ENCODE data around the gene LRBA.

The LRBA gene

DNA sequence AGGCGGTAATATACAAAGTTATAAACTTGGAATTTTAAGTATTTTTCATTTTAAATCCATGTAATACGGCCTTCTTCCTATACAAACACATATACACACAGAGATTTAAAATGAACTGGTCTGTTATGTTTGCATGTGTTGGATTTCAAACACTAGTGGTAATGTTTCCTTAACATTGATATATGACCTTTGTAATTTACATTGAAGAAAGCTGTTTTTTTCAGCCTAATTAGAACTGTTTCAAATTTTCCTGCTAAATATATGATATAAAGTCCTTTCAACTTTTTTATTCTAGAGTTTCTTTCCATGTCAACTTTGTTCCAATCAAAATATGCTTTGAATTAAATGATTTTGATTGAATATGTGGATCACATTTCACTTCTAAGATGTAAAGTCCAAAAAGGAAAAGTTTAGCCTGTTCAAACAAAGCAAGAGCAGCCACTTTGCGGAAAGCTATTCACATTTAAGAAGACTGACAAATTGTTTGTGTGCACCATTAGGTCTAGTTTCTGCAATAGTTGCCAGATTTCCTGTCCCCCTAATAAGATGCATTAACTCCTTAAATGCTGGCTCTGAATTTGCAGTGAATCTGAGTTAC lies 659.1 kb downstream of the LRBA start:
- no peak overlapping the region for H3K27ac Mint-ChIP-seq
- H3K4me1 Mint-ChIP-seq (ENCODE audit: low read depth), result no peaks in the 10 kb centered on the region
- H3K4me3 Mint-ChIP-seq, result no peak overlapping the region
- H3K27me3 Mint-ChIP-seq, result no peaks in the 10 kb centered on the region
- no peaks in the 10 kb centered on the region for H3K36me3 Mint-ChIP-seq (ENCODE audit: low read depth)
- H3K9me3 Mint-ChIP-seq, result no peaks in the 10 kb centered on the region

DNA sequence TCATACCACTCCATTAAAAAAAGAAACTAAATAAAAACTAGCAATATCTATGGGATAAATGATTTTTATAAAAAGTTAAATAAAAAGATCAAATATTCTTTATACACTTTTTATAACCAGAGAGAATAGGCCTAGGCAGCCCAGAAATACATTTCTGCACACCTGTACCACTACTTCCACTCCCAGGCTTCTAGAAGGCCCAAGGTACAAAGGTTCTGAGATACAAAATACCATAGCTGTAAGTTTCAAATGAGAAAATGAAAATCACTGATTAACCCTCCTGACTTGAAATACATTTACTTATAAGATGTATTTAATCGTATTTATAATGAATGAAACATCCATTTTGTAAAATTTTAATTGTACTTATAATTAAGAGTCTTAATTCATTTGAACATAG lies 659.7 kb downstream of the LRBA start:
- H3K27ac Mint-ChIP-seq, result no peak overlapping the region

DNA sequence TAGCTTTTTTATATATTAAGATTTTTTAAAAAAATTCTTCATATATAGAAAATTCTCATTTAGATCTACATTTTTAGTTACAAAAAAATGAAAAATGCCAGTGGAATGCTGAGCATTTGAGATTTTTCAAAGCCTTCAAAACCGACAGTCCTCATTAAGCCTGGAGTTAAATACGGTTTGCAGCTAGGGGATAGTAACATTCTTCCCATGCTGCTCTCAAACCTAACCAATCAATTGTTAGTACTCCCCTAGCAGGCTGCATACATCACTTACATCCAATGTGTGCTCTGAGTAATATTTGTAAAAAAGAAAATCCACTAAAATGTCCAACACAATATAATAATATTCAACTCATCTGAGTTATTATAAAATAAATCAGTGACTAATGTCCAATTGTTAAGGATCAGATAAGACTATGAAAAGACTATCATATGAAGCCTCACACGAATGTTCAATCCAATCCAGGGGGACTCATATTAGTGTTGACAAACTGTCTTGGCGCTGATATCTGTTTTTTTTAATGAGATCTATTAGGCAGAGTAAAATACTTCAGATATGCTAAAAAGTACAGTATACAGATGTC lies 660.8 kb downstream of the LRBA start:
- no peak overlapping the region for H3K4me3 Mint-ChIP-seq

More for the DNA sequence above, 659.7 kb downstream of the LRBA start:
- Mint-ChIP-seq H3K36me3 (ENCODE audit: low read depth) (no peaks in the 10 kb centered on the region), H3K4me3 (no peak overlapping the region), H3K4me1 (ENCODE audit: low read depth) (no peaks in the 10 kb centered on the region), H3K9me3 (no peaks in the 10 kb centered on the region), H3K27me3 (no peaks in the 10 kb centered on the region)

DNA sequence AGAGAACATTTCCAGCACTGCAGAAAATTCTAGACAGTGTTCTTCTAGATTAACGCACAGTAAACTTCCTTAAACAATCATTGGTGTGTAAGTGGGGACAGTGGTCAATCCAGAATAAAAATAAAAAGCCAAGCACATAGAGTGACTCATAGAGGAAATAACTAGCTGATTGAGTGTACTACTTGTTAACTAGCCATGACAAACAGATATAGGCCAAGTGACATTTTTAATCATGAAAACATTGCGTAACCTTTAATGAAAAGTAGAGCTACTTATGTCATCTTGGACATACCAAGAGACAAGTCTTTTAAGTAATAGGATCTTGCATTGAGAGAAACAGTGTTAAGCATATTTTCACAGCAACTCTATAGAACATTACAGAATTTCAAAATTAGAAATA lies 667.0 kb downstream of the LRBA start:
- Mint-ChIP-seq H3K36me3 (ENCODE audit: low read depth) (peaks cover 31% of the 10 kb centered on the region), H3K4me1 (ENCODE audit: low read depth) (no peaks in the 10 kb centered on the region), H3K27me3 (no peaks in the 10 kb centered on the region), H3K4me3 (no peak overlapping the region), H3K9me3 (no peaks in the 10 kb centered on the region), H3K27ac (no peak overlapping the region)

More for the DNA sequence above, 660.8 kb downstream of the LRBA start:
- no peaks in the 10 kb centered on the region for H3K27me3 Mint-ChIP-seq
- no peak overlapping the region for H3K27ac Mint-ChIP-seq
- H3K9me3 Mint-ChIP-seq, result no peaks in the 10 kb centered on the region
- H3K4me1 Mint-ChIP-seq (ENCODE audit: low read depth), result no peaks in the 10 kb centered on the region
- peaks cover 5% of the 10 kb centered on the region for H3K36me3 Mint-ChIP-seq (ENCODE audit: low read depth)

DNA sequence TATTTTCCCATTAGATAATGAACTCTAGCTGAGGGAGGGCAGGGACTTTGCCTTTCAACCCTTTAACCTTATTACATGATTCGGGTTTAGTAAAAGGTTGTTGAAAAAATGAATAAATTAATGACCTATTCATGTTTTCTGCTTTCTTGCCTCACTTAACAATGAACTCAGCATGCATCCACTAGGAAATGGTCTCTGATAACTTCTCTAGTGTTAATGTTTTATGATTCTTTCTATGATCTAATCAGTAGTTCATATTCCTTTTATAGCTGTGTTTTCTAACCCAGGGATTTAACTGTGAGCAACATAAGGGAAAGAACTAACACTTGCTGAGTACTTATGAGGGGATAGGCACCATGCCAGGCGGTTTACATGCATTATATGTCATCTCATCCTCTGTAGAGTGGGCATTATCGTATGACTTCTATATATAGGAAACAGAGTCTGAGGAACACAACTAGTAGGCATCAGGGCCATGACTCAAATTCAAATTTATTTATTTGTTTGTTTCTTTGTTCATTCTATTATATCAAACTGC lies 669.8 kb downstream of the LRBA start:
- Mint-ChIP-seq H3K4me3 (no peak overlapping the region), H3K4me1 (ENCODE audit: low read depth) (no peaks in the 10 kb centered on the region), H3K27me3 (no peaks in the 10 kb centered on the region), H3K27ac (no peak overlapping the region), H3K9me3 (no peaks in the 10 kb centered on the region), H3K36me3 (ENCODE audit: low read depth) (peaks cover 45% of the 10 kb centered on the region)

DNA sequence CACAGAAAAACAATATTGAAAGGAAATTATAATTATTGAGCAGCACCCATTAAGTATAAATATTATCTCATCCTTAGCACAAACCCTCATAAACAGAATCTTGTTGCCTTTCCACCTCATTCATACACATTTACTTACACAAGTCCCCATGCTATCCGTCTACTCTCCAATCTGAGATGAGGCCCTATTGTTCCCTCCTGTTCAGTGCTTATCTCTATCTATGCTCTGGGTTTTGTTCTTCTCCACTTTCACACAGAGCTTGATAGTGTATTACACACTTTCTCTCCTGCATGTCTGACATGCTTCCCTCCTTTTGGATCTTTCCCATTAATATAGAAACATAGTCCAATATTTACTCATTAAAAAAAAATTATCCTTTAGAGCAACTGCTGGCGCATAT lies 671.3 kb downstream of the LRBA start:
- Mint-ChIP-seq H3K36me3 (ENCODE audit: low read depth) (peaks cover 41% of the 10 kb centered on the region), H3K9me3 (no peaks in the 10 kb centered on the region), H3K27me3 (no peaks in the 10 kb centered on the region), H3K27ac (no peak overlapping the region), H3K4me3 (no peak overlapping the region), H3K4me1 (ENCODE audit: low read depth) (no peaks in the 10 kb centered on the region)

DNA sequence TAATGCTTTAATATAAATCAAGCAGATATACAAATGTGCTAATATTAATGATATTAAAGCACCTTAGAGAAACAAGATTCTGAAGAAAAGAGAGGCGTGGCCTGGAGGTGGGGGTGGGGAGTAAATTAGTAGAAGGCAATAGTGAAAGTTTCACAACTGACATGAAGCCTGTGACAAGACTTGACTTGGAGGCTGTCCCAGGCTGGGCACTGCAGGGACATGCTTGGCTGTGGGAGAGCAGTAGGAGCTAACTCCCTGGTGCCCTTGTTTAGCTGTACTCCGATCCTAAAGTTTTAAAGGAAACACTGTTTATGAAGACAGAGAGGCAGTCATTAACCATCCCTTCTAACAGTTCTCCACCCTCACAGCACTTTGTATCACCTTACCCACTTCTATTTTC lies 672.1 kb downstream of the LRBA start:
- Mint-ChIP-seq H3K27ac (no peak overlapping the region), H3K27me3 (no peaks in the 10 kb centered on the region), H3K4me1 (ENCODE audit: low read depth) (no peaks in the 10 kb centered on the region), H3K36me3 (ENCODE audit: low read depth) (peaks cover 32% of the 10 kb centered on the region), H3K9me3 (no peaks in the 10 kb centered on the region), H3K4me3 (no peak overlapping the region)

DNA sequence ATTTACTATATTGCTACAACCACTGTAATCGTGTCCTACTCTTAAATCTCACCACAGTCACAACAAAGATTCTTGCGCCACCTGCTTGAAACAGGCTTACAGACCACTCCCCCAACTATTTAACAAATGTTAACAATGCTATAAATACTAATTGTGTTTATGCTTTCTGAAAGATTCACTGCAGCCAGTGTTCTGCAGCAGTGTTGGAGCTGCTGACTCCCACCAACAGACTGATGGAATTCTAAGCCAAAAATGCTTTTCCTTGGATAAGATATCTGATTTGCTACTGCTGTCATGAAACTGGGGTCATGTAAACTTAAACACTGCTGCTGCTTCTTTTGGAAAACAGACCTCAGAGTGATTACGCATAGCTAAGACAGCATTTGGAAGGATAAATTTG lies 677.4 kb downstream of the LRBA start:
- Mint-ChIP-seq H3K4me1 (ENCODE audit: low read depth) (no peaks in the 10 kb centered on the region), H3K27ac (no peak overlapping the region), H3K36me3 (ENCODE audit: low read depth) (peaks cover 29% of the 10 kb centered on the region), H3K9me3 (no peaks in the 10 kb centered on the region), H3K27me3 (no peaks in the 10 kb centered on the region), H3K4me3 (no peak overlapping the region)

DNA sequence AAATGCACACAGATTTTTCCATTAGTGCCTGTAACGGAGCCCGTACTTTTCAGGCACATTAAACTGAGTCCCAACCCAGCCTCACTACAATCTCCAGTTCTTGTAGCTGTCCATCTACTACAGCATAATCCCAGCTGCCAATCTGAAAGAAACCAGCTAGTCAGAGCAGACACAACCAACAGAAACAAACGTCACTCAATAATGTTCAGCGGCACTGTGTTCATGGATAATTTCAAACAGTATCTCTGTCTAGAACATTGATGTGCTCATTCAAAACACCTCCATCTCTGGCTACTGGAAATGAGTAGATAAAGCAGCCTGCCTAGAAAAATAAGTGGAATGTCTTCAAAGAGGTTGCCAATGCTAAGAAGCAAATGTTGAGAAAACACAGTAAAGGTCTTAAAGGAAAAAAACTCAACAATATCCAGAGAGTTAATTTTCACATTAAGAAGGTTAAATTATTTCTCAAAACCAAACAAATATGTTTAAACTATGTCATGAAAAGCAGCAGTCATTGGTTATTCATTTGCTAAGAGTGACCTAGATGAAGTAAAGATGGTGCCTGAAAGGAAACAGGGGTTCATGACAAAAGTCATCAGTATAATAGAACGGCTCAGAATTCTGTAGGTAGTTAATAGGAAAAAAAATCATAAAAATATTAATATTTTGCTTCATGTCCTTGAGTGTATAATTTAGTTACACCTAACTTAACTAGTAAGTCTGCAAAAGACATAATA lies 678.2 kb downstream of the LRBA start:
- Mint-ChIP-seq H3K9me3 (no peaks in the 10 kb centered on the region), H3K27ac (no peak overlapping the region), H3K4me3 (no peak overlapping the region), H3K27me3 (no peaks in the 10 kb centered on the region), H3K4me1 (ENCODE audit: low read depth) (no peaks in the 10 kb centered on the region), H3K36me3 (ENCODE audit: low read depth) (peaks cover 25% of the 10 kb centered on the region)

DNA sequence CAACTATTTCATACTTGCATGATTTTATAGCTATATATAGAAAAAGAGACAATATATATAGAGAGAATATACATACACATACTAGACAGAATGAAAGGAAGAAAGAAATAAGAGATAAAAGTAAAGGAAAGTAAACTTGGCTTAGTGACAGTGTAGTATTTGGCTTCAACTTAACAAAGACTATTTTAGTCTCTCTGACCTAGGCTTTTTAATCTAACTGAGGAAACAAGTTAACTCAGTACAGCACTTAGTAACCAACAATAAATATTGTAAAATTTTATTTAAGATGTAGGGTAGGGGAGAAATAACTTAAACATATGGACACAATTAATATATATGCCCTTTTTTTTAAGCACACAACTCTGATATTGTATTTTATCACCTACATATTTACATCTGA lies 682.1 kb downstream of the LRBA start:
- Mint-ChIP-seq H3K36me3 (ENCODE audit: low read depth) (peaks cover 12% of the 10 kb centered on the region), H3K27ac (no peak overlapping the region), H3K4me1 (ENCODE audit: low read depth) (no peaks in the 10 kb centered on the region), H3K9me3 (no peaks in the 10 kb centered on the region), H3K27me3 (no peaks in the 10 kb centered on the region), H3K4me3 (no peak overlapping the region)

DNA sequence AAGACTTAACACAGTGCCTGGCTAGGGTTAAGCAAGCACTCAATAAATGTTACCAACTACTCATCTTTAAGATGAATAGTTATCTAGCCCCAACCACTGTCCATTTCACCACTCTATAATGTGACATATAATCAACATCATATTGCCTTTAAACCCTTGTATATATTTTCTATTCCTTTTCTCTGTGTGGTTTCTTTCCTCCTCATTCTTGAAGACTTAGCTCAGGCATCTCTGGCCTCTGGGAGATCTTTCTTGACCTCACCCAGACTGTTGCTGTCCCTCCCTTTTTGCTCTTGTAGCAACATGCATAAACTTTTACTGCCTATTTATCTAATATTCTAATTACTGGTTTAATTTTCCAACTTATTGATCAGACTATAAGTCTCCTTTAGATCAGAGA lies 683.0 kb downstream of the LRBA start:
- Mint-ChIP-seq H3K4me3 (no peak overlapping the region), H3K4me1 (ENCODE audit: low read depth) (no peaks in the 10 kb centered on the region), H3K27me3 (no peaks in the 10 kb centered on the region), H3K36me3 (ENCODE audit: low read depth) (peaks cover 7% of the 10 kb centered on the region), H3K27ac (no peak overlapping the region), H3K9me3 (no peaks in the 10 kb centered on the region)

DNA sequence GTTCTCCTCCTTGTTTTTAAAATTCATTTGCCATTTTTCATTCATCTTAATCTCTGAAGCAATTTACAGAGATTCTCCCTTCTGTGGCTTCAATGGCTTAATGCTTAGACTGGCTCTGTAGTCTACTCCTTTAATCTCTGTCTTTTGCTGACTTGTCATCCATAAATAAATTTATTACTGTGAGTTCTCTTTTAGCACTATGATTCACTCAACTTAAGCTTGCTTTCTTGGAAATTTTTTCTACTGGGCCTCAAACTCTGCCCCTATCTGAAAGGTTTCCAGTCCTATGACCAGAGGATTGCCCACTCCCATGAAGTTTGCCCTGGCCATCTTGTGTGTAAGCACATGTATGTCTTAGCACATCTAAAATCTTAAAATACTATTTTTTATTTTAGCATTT lies 685.7 kb downstream of the LRBA start:
- H3K36me3 Mint-ChIP-seq (ENCODE audit: low read depth), result peaks cover 16% of the 10 kb centered on the region
- H3K27me3 Mint-ChIP-seq, result no peaks in the 10 kb centered on the region
- no peaks in the 10 kb centered on the region for H3K9me3 Mint-ChIP-seq
- H3K27ac Mint-ChIP-seq, result no peak overlapping the region
- no peak overlapping the region for H3K4me3 Mint-ChIP-seq
- no peaks in the 10 kb centered on the region for H3K4me1 Mint-ChIP-seq (ENCODE audit: low read depth)

DNA sequence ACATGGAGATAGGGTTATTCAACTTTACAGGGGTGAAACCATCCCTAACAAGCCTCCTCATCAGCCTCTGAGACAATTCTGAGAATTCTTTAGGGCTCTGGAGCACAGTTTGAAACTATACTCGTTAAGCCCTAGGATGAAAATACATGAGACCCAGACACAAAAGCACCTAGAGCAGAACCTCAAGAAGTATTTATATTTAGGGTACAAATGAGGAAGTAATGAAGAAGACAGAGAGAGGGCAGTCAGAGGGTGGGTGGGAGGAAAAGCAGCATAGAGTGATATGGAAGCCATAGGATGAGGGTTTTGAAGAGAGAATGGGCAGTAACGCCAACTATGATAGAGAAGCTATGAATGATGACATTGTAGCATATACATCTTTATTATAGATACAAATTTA lies 686.6 kb downstream of the LRBA start:
- peaks cover 21% of the 10 kb centered on the region for H3K36me3 Mint-ChIP-seq (ENCODE audit: low read depth)
- no peaks in the 10 kb centered on the region for H3K27me3 Mint-ChIP-seq
- no peak overlapping the region for H3K4me3 Mint-ChIP-seq
- no peak overlapping the region for H3K27ac Mint-ChIP-seq
- no peaks in the 10 kb centered on the region for H3K4me1 Mint-ChIP-seq (ENCODE audit: low read depth)
- H3K9me3 Mint-ChIP-seq, result no peaks in the 10 kb centered on the region

DNA sequence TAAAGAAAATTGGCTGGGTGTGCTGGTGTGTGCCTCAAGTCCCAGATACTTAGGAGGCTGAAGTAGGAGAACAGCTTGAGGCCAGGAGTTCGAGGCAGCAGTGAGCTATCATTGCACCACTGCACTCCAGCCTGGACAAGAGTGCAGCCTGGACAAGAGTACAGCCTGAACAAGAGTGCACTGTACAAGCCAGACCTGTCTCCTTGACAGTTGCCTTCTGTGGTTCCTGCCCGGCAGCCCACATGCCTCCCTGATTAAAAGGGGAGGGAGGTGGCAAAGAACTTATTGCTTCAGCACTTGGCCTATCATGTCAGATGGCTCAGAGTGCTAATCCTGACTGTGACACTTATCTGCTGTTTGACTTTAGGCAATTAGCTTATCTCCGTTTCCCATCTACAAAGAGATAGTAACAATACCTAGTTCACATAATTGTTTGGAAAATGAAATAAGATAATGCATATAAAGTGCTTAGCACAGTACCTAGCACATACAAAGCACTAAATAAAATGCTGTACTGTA lies 687.8 kb downstream of the LRBA start:
- no peaks in the 10 kb centered on the region for H3K27me3 Mint-ChIP-seq
- no peak overlapping the region for H3K4me3 Mint-ChIP-seq
- no peak overlapping the region for H3K27ac Mint-ChIP-seq
- peaks cover 23% of the 10 kb centered on the region for H3K36me3 Mint-ChIP-seq (ENCODE audit: low read depth)
- H3K4me1 Mint-ChIP-seq (ENCODE audit: low read depth), result no peaks in the 10 kb centered on the region
- H3K9me3 Mint-ChIP-seq, result no peaks in the 10 kb centered on the region

DNA sequence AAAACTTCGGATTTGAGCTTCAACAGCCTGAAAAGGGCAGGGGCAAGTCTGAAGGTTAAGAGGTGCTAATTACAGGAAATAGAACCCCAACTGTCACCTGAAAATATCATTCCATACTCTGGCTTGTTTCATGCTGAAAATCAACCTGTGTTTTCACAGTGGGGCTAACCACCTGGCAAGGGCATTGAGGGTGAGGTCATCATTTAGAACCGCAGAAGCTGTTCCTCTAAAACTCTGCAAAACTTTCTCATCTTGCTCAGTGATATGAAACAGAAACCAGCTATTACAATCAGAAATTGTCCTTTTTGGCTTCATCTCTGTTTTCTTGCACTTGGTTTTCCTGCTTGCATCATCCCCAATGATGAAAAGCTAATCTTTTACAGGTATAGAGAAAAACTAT lies 689.2 kb downstream of the LRBA start:
- peaks cover 30% of the 10 kb centered on the region for H3K36me3 Mint-ChIP-seq (ENCODE audit: low read depth)
- H3K4me3 Mint-ChIP-seq, result no peak overlapping the region
- H3K27me3 Mint-ChIP-seq, result no peaks in the 10 kb centered on the region
- H3K27ac Mint-ChIP-seq, result no peak overlapping the region
- no peaks in the 10 kb centered on the region for H3K9me3 Mint-ChIP-seq
- H3K4me1 Mint-ChIP-seq (ENCODE audit: low read depth), result no peaks in the 10 kb centered on the region
